HepG2 (cell line): ENCODE results near the gene VCX2. TPM values are rescaled to one million over a fixed set of nuclear protein-coding genes. Genes with fewer than 3 reads are reported as not detected.

Experiments
- ATAC-seq: fragments of 200-7000 bp; cut with Tn5 transposase; 3 replicates; pipeline ENCODE4 v1.9.1; 2020; ENCODE audit warnings: mild to moderate bottlenecking, moderate library complexity
- BruUV-seq: library from RNA; stranded (reverse); fragments of 400-500 nt; replicated peaks from 2 replicates; lab custom pipeline; 2021; lab: Mats Ljungman, UMichigan
- CTCF ChIA-PET: fragments of 300-600 bp; formaldehyde crosslinking; extraction: SDS; loops from one replicate; lab custom pipeline; 2021; ENCODE audit warnings: low total read pairs, inconsistent platforms, low intra/inter-chr PET ratio; lab: Yijun Ruan, JAX
- POLR2A ChIA-PET: fragments of 350-600 bp; sonication (Branson Sonifier 250); formaldehyde crosslinking; loops from one replicate; lab custom pipeline; 2020; ENCODE audit warnings: antibody characterized with exemption, inconsistent platforms; lab: Yijun Ruan, JAX
- DNase-seq: peaks from one replicate; pipeline ENCODE4 v3.0.0-alpha.2; 2015; ENCODE audit warnings: low spot score
- FAIRE-seq: peaks from 3 replicates; lab custom pipeline; 2011; peaks lifted over from hg19 to GRCh38; lab: Jason Lieb, UNC
- H2AFZ ChIP-seq: one replicate; pipeline ENCODE4 v1.6.1; 2011; ENCODE audit warnings: low read length, inconsistent platforms
- H3K27ac ChIP-seq: fragments of 300-600 bp; 3 replicates; pipeline ENCODE4 v1.8.0; 2011; ENCODE audit warnings: mixed run types, mild to moderate bottlenecking, mixed read lengths, low read length, inconsistent platforms; ENCODE audit not compliant: insufficient read depth; ENCODE audit errors: extremely low read length
- H3K27me3 ChIP-seq, 2 experiments: fragments of 200-600 bp in 1 of 2; 2 replicates in 1 of 2; 3 replicates in 1 of 2; pipeline versions ENCODE4 v1.6.0 to v1.8.0; 2011; ENCODE audit warnings: low read length in 2 of 2, mild to moderate bottlenecking in 2 of 2, moderate library complexity in 2 of 2, inconsistent platforms in 1 of 2; ENCODE audit not compliant: insufficient read depth in 2 of 2, control insufficient read depth in 1 of 2
- H3K36me3 ChIP-seq, 2 experiments: fragments of 200-600 bp in 1 of 2; replicated peaks in 1 of 2; 2 replicates in 1 of 2; 3 replicates in 1 of 2; pipeline versions ENCODE4 v1.5.1 to v1.8.0; 2011; ENCODE audit warnings: low read length in 2 of 2, inconsistent platforms in 1 of 2; ENCODE audit not compliant: insufficient read depth in 2 of 2, control insufficient read depth in 1 of 2
- H3K4me1 ChIP-seq: 2 replicates; pipeline ENCODE4 v1.5.1; 2012; ENCODE audit warnings: low read length, inconsistent platforms; ENCODE audit not compliant: insufficient read depth
- H3K4me2 ChIP-seq: 2 replicates; pipeline ENCODE4 v1.6.0; 2011; ENCODE audit warnings: low read depth, low read length, inconsistent platforms
- H3K4me3 ChIP-seq, 3 experiments: fragments of 200-600 bp in 1 of 3; sonication (generic), shearing (Covaris generic) in 1 of 3; replicated peaks in 1 of 3; 2 replicates each; pipeline ENCODE4 v1.5.1; 2011 to 2016; ENCODE audit warnings: low read length in 3 of 3, inconsistent platforms in 2 of 3, low read depth in 2 of 3, mild to moderate bottlenecking in 2 of 3, control low read depth in 1 of 3, mixed read lengths in 1 of 3; ENCODE audit not compliant: insufficient read depth in 1 of 3
- H3K79me2 ChIP-seq: one replicate; pipeline ENCODE4 v1.6.1; 2011; ENCODE audit warnings: low read length, inconsistent platforms; ENCODE audit not compliant: insufficient read depth
- H3K9ac ChIP-seq: 2 replicates; pipeline ENCODE4 v1.6.0; 2011; ENCODE audit warnings: mild to moderate bottlenecking, low read depth, low read length, inconsistent platforms; ENCODE audit not compliant: insufficient read depth
- H3K9me3 ChIP-seq: 2 replicates; pipeline ENCODE4 v1.5.1; 2012; ENCODE audit warnings: mild to moderate bottlenecking, low read length
- H4K20me1 ChIP-seq: 2 replicates; pipeline ENCODE4 v1.6.0; 2011; ENCODE audit warnings: inconsistent platforms, mild to moderate bottlenecking, low read length, moderate library complexity; ENCODE audit not compliant: insufficient read depth
- HIC2 ChIP-seq: sonication (generic); formaldehyde crosslinking; IDR thresholded peaks from 2 replicates; pipeline ENCODE4 v1.9.0; 2022; ENCODE audit warnings: low read depth, missing genetic modification reagents
- HOXA9 ChIP-seq: sonication (generic); formaldehyde crosslinking; IDR thresholded peaks from 2 replicates; pipeline ENCODE4 v1.8.1; 2022; ENCODE audit warnings: missing genetic modification reagents, mild to moderate bottlenecking, moderate library complexity, borderline replicate concordance
- RFXANK ChIP-seq: IDR thresholded peaks from 2 replicates; pipeline ENCODE4 v1.6.1; 2016
- SP1 ChIP-seq, 2 experiments: fragments of 450-650 bp in 1 of 2; sonication (generic) in 1 of 2; formaldehyde crosslinking in 1 of 2; IDR thresholded peaks; 2 replicates each; pipeline versions ENCODE4 v1.4.0 to v1.6.1; 2016 to 2020; ENCODE audit warnings: missing genetic modification reagents in 1 of 2
- ZBTB40 ChIP-seq, 2 experiments: fragments of 450-650 bp in 1 of 2; sonication (generic) in 1 of 2; formaldehyde crosslinking in 1 of 2; IDR thresholded peaks; 2 replicates each; pipeline versions ENCODE4 v1.6.1 to v1.8.0; 2016 to 2022; ENCODE audit warnings: antibody characterized with exemption in 1 of 2, mild to moderate bottlenecking in 1 of 2, missing genetic modification reagents in 1 of 2
- ZFP36L2 ChIP-seq: sonication (generic); formaldehyde crosslinking; IDR thresholded peaks from 2 replicates; pipeline ENCODE4 v1.4.0; 2020; ENCODE audit warnings: missing genetic modification reagents
- ZNF501 ChIP-seq: sonication (generic); formaldehyde crosslinking; IDR thresholded peaks from 2 replicates; pipeline ENCODE4 v1.5.1; 2020; ENCODE audit warnings: mild to moderate bottlenecking, moderate library complexity, missing genetic modification reagents
- ZNF775 ChIP-seq: sonication (generic); formaldehyde crosslinking; IDR thresholded peaks from 2 replicates; pipeline ENCODE4 v1.4.0; 2020; ENCODE audit warnings: missing genetic modification reagents, mild to moderate bottlenecking, moderate library complexity, borderline replicate concordance
- ZSCAN25 ChIP-seq: sonication (generic); formaldehyde crosslinking; IDR thresholded peaks from 2 replicates; pipeline ENCODE4 v1.8.0; 2022; ENCODE audit warnings: mild to moderate bottlenecking, missing genetic modification reagents
- WGBS: methylation state at CpG from one replicate; pipeline ENCODE4 v1.1.6; 2017; ENCODE audit warnings: low lambda C conversion rate; 5-methylcytosine and 5-hydroxymethylcytosine counted together
- in situ Hi-C: cut with HindIII; loops from 2 replicates; pipeline ENCODE4 v1.10.0; 2017; ENCODE audit warnings: low pct_unique_long_range_greater_than_20kb; ENCODE audit not compliant: extremely low pct_ligation_motif_present
- intact Hi-C: fragments of 100-400 bp; cut with micrococcal nuclease; formaldehyde crosslinking; loops from one replicate; pipeline ENCODE4 v1.10.0; 2022; ENCODE audit not compliant: unreplicated experiment
- polyA plus RNA-seq, 8 experiments: library from polyadenylated mRNA; depleted of rRNA in 3 of 8; stranded (reverse) in 7 of 8; unstranded in 1 of 8; fragments of >200 nt; fragmentation: Illumina TruSeq in 4 of 8; extraction: Trizol in 4 of 8; gene quantifications; 2 replicates each; pipeline versions ENCODE4 v1.2.1 to v1.2.3, GENCODE V29; 2011 to 2016; ENCODE audit warnings: low read depth in 4 of 8, missing spikeins in 1 of 8, mixed read lengths in 1 of 8; ENCODE audit not compliant: insufficient read depth in 1 of 8
- total RNA-seq, 5 experiments: library from RNA; depleted of rRNA; stranded (reverse); fragments of >200 nt; fragmentation: Illumina TruSeq; extraction: Trizol; gene quantifications; 2 replicates each; pipeline ENCODE4 v1.2.3, GENCODE V29; 2016; ENCODE audit warnings: low read depth in 1 of 5
- TF ChIP-seq, protein P1 (sequence below): sonication (generic); formaldehyde crosslinking; IDR thresholded peaks from 2 replicates; pipeline ENCODE4 v1.4.0; 2020; ENCODE audit warnings: missing genetic modification reagents, borderline replicate concordance

Gene VCX2
- total and polyA plus RNA-seq, 2 of the 13 experiments (the other 11 are each of a cell fraction or from before 2014, with no cell fraction given), result not detected

DNA sequence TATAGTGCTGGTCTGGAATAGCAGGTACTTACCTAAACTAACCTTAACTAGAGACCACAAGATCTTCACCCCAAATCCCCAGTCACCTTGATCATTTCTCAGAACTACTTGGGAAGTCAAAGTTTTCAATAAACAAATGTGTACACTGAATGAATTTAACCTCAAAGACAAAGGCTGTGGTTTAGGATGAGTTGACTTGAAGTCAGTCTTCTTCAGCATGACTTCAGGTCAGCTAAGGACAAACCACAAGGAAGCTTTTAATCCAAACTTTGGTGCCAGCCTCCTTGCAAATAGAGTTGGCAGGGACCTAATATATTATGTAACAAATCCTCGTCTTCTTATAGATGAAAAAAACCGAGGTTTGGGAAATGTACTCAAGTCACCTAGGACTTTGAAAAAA lies 21.2 kb upstream of the VCX2 start:
- Histone ChIP-seq H3K79me2 (no peaks in the 10 kb centered on the region), H3K27ac (no peak overlapping the region), H3K9ac (no peak overlapping the region), H3K27me3 (no peaks in the 10 kb centered on the region), H3K36me3 (no peaks in the 10 kb centered on the region), H4K20me1 (no peaks in the 10 kb centered on the region), H3K4me3 (no peak overlapping the region), H3K4me1 (no peaks in the 10 kb centered on the region), H3K4me2 (no peak overlapping the region), H2AFZ (no peak overlapping the region), H3K9me3 (no peaks in the 10 kb centered on the region)
- ATAC-seq, result no peak
- no peak for FAIRE-seq
- intact Hi-C loops (no loop called here), in situ Hi-C loops (no loop called here)
- ChIA-PET CTCF (no interaction called here), POLR2A (no interaction called here)
- WGBS, result 56% methylated on average over 2 of the region's 2 CpGs
- BruUV-seq, result no TSS peak
- DNase-seq, result no peak
- no peak for TF ChIP-seq RFXANK (CRISPR knock-in tag)
- TF ChIP-seq ZNF501 (CRISPR knock-in tag), result no peak
- no peak for TF ChIP-seq SP1 (IDR thresholded peaks at IDR 0.05)
- no peak for TF ChIP-seq SP1 (CRISPR knock-in tag; IDR thresholded peaks at IDR 0.05)
- TF ChIP-seq HIC2, result no peak
- TF ChIP-seq, protein P1, sequence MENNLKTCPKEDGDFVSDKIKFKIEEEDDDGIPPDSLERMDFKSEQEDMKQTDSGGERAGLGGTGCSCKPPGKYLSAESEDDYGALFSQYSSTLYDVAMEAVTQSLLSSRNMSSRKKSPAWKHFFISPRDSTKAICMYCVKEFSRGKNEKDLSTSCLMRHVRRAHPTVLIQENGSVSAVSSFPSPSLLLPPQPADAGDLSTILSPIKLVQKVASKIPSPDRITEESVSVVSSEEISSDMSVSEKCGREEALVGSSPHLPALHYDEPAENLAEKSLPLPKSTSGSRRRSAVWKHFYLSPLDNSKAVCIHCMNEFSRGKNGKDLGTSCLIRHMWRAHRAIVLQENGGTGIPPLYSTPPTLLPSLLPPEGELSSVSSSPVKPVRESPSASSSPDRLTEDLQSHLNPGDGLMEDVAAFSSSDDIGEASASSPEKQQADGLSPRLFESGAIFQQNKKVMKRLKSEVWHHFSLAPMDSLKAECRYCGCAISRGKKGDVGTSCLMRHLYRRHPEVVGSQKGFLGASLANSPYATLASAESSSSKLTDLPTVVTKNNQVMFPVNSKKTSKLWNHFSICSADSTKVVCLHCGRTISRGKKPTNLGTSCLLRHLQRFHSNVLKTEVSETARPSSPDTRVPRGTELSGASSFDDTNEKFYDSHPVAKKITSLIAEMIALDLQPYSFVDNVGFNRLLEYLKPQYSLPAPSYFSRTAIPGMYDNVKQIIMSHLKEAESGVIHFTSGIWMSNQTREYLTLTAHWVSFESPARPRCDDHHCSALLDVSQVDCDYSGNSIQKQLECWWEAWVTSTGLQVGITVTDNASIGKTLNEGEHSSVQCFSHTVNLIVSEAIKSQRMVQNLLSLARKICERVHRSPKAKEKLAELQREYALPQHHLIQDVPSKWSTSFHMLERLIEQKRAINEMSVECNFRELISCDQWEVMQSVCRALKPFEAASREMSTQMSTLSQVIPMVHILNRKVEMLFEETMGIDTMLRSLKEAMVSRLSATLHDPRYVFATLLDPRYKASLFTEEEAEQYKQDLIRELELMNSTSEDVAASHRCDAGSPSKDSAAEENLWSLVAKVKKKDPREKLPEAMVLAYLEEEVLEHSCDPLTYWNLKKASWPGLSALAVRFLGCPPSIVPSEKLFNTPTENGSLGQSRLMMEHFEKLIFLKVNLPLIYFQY, result no peak
- TF ChIP-seq ZSCAN25, result no peak
- no peak for TF ChIP-seq ZNF775 (CRISPR knock-in tag)
- no peak for TF ChIP-seq HOXA9 (CRISPR knock-in tag)
- no peak for TF ChIP-seq ZFP36L2
- no peak for TF ChIP-seq ZBTB40 (IDR thresholded peaks at IDR 0.05)
- TF ChIP-seq ZBTB40 (CRISPR knock-in tag; IDR thresholded peaks at IDR 0.05), result no peak
